Natural killer cell treated with Interleukin-12 subunit alpha and Interleukin-12 subunit beta and Interleukin-15 and Interleukin-18, amount 100 ng/mL, for 72 hours (primary cell): ENCODE measurements around the gene OLR1. TPM values are rescaled to one million over a fixed set of nuclear protein-coding genes. Genes with fewer than 3 reads are reported as not detected.
A peak's percentile ranks its signal among the peaks of the same experiment; 100 is the strongest.
"Not testable (repeated sequence)": the region's sequence is repeated elsewhere in the genome, so short reads cannot be mapped to it uniquely, and the experiment has no call there.

ENCODE experiments used
- ATAC-seq, 2 donors: fragments of 150-1000 bp; cut with Tn5 transposase in 1 of 2; sonication (Bioruptor Pico), chemical (Tn5 transposase) in 1 of 2; 2 replicates each; pipeline ENCODE4 v1.10.0; 2021
- DNase-seq: peaks from one replicate; pipeline ENCODE4 v3.0.0; 2022; ENCODE audit warnings: low spot score
- H3K27ac Mint-ChIP-seq, 2 donors: 1 replicate in 1 of 2; 2 replicates in 1 of 2; pipeline ENCODE4 v1.8.0; 2022; ENCODE audit warnings: mixed read lengths in 2 of 2, mild to moderate bottlenecking in 1 of 2, moderate library complexity in 1 of 2
- H3K27me3 Mint-ChIP-seq, 2 donors: 1 replicate in 1 of 2; 2 replicates in 1 of 2; pipeline ENCODE4 v1.8.0; 2022; ENCODE audit warnings: mixed read lengths in 2 of 2
- H3K36me3 Mint-ChIP-seq: one replicate; pipeline ENCODE4 v1.8.0; 2022; ENCODE audit warnings: mixed read lengths
- H3K4me1 Mint-ChIP-seq, 2 donors: 1 replicate in 1 of 2; 2 replicates in 1 of 2; pipeline ENCODE4 v1.8.0; 2022; ENCODE audit warnings: low read depth in 2 of 2, mixed read lengths in 2 of 2, mild to moderate bottlenecking in 1 of 2
- H3K4me3 Mint-ChIP-seq: one replicate; pipeline ENCODE4 v1.8.0; 2022; ENCODE audit warnings: mixed read lengths
- H3K9me3 Mint-ChIP-seq: 2 replicates; pipeline ENCODE4 v1.8.0; 2022; ENCODE audit warnings: mixed read lengths
- total RNA-seq, 2 donors: library from RNA; stranded (reverse); gene quantifications; one replicate each; pipeline ENCODE4 v1.2.3, GENCODE V29; 2022

Gene OLR1
- not detected for total RNA-seq

- Mint-ChIP-seq H3K36me3 (no peaks in the 10 kb centered on the region), H3K4me1 (no peaks in the 10 kb centered on the region), H3K27me3 (peaks cover 18 to 42% of the 10 kb centered on the region in 2 donors), H3K27ac (no peak within 1 kb of the TSS), H3K4me3 (no peak within 1 kb of the TSS), H3K9me3 (no peaks in the 10 kb centered on the region)
- no peak for DNase-seq
- no peak for ATAC-seq
Observed at GRCh38 chr12:10171973-10172728, at the start of gene OLR1. OLR1 (minus strand) TSS chr12:10172132; CDS start chr12:10172077, 55 bp downstream.

DNA sequence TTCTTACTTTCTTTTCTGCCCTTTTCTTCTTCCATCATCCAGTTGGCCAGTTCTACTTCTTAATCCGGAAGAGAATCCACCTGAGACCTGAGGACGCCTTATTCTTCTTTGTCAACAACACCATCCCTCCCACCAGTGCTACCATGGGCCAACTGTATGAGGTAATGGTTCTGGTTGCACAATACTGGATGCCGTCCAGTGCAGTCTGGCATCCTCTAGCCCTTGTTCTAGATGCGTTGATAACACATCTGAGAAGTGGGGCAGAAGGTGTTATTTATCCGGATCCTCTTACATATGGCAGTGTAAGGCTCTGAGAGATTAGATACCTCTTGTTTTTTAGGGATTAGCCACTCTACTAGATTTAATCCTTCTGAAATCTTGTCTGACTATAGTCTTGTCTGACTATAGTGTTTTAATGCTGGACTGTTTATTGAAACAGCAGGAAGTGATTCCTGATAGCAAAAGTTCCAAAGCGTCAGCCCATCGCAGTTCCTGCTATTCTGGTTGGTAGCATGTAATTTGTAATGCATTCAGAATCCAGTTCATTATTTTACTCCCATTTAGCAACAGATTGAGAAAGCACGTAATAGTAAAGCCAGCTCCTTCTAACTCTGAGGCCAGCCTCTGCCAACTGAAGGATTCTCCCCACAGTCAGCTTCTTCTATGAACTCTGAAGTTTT lies 48.6 kb upstream of the OLR1 start:
- ATAC-seq = peak; percentile 48 to 70
- Mint-ChIP-seq H3K27me3 (no peaks in the 10 kb centered on the region), H3K4me3 (no peak overlapping the region), H3K36me3 (peaks cover 44% of the 10 kb centered on the region), H3K4me1 (peaks cover 14 to 28% of the 10 kb centered on the region in 2 donors), H3K27ac (peak overlapping the region in 1 of 2 donors; percentile 17), H3K9me3 (no peaks in the 10 kb centered on the region)
- DNase-seq = no peak

DNA sequence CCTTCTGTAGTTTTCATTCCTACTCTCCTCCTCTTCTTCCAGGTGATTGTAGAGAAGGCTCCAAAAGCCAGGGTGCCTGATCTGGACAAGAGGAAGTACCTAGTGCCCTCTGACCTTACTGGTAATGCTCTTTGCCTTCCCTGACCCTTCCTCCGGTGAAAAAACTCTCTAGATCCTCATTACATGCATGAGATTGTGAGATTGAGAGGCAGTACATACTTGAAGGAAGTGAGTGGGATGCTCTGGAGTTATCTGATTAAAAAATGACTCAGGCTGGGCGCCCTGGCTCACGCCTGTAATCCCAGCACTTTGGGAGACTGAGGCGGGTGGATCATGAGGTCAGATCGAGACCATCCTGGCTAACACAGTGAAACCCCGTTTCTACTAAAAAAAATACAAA lies 46.1 kb upstream of the OLR1 start:
- peaks cover 33 to 35% of the 10 kb centered on the region in 2 donors for H3K4me1 Mint-ChIP-seq
- no peak for ATAC-seq
- H3K27me3 Mint-ChIP-seq = no peaks in the 10 kb centered on the region
- no peaks in the 10 kb centered on the region for H3K9me3 Mint-ChIP-seq
- peaks cover 31% of the 10 kb centered on the region for H3K36me3 Mint-ChIP-seq
- DNase-seq = no peak
- no peak overlapping the region for H3K4me3 Mint-ChIP-seq
- no peak overlapping the region for H3K27ac Mint-ChIP-seq

DNA sequence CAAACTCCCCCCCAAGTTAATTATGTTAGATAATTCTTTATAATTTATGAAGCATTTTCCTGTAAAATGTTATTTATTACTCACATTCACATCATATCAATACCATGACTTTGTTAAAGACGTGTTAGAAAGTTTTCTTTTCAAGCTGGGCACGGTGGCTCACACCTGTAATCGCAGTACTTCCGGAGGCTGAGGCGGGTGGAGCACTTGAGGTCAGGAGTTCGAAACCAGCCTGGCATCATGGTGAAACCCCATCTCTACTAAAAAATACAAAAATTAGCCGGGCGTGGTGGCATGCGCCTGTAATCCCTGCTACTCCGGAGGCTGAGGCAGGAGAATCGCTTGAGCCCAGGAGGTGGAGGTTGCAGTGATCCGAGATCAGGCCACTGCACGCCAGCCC lies 44.0 kb upstream of the OLR1 start:
- ATAC-seq, DNase-seq, H3K9me3 Mint-ChIP-seq, H3K27me3 Mint-ChIP-seq: not testable (repeated sequence)
- peaks cover 13% of the 10 kb centered on the region for H3K36me3 Mint-ChIP-seq
- H3K4me1 Mint-ChIP-seq = peaks cover 37 to 43% of the 10 kb centered on the region in 2 donors
- peak overlapping the region; percentile 95 for H3K4me3 Mint-ChIP-seq
- H3K27ac Mint-ChIP-seq = peak overlapping the region; percentile 93 to 95

DNA sequence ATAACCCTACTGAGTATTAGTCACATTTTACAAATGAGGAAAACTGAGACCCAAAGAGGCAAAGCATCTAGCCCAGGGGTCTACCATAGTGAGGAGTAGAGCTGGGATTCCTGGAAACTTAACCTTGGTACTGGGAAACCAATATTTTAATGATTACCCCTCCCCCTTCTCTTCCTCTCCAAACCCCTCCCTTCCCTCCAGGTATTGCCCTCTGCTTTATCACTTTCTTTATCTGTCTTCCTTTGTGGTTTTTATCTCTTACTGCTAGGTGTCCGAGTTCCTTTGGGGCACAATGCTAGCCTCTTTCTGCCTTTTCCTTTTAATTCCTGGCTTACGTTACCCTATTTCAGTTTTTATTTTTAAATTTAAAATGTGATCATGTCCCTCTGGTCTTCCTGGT lies 43.5 kb upstream of the OLR1 start:
- Mint-ChIP-seq H3K4me1 (peaks cover 32 to 38% of the 10 kb centered on the region in 2 donors), H3K27me3 (no peaks in the 10 kb centered on the region)
- DNase-seq = no peak

DNA sequence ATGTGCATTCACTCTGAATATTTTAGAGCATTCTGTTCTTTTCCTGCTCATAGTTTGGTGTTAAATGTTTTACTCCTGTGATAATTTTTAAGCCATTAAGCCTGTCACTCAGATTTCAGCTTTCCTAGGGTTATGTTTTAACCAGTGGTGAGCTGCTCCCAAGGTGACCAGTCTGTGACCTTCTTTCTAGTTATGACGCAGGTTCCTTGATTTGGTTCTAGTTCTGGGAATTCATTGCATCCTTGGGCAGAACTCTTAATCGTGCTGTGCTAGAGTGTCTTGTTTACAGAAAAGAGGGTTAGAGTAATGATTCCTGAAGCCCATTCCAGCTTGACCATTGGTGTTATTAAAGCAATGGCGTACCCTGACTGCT lies 42.9 kb upstream of the OLR1 start:
- peak overlapping the region; percentile 95 for H3K4me3 Mint-ChIP-seq
- no peaks in the 10 kb centered on the region for H3K27me3 Mint-ChIP-seq
- H3K9me3 Mint-ChIP-seq = no peaks in the 10 kb centered on the region
- no peak for DNase-seq
- H3K4me1 Mint-ChIP-seq = peaks cover 29 to 34% of the 10 kb centered on the region in 2 donors
- no peak for ATAC-seq
- peak overlapping the region; percentile 93 to 95 for H3K27ac Mint-ChIP-seq
- H3K36me3 Mint-ChIP-seq = peaks cover 2% of the 10 kb centered on the region

More for the DNA sequence above, 43.5 kb upstream of the OLR1 start:
- H3K27ac Mint-ChIP-seq = peak overlapping the region; percentile 93 to 95
- peaks cover 8% of the 10 kb centered on the region for H3K36me3 Mint-ChIP-seq
- peak overlapping the region; percentile 95 for H3K4me3 Mint-ChIP-seq
- ATAC-seq = no peak
- no peaks in the 10 kb centered on the region for H3K9me3 Mint-ChIP-seq

GRCh38 chr12:10214136-10214894 lies 42.4 kb upstream of the OLR1 start:
- Mint-ChIP-seq H3K27ac (peak overlapping the region; percentile 93 to 95), H3K4me1 (peaks cover 29 to 34% of the 10 kb centered on the region in 2 donors), H3K36me3 (no peaks in the 10 kb centered on the region), H3K9me3 (no peaks in the 10 kb centered on the region), H3K4me3 (peak overlapping the region; percentile 95), H3K27me3 (no peaks in the 10 kb centered on the region)
- DNase-seq (no peak), ATAC-seq (no peak)

DNA sequence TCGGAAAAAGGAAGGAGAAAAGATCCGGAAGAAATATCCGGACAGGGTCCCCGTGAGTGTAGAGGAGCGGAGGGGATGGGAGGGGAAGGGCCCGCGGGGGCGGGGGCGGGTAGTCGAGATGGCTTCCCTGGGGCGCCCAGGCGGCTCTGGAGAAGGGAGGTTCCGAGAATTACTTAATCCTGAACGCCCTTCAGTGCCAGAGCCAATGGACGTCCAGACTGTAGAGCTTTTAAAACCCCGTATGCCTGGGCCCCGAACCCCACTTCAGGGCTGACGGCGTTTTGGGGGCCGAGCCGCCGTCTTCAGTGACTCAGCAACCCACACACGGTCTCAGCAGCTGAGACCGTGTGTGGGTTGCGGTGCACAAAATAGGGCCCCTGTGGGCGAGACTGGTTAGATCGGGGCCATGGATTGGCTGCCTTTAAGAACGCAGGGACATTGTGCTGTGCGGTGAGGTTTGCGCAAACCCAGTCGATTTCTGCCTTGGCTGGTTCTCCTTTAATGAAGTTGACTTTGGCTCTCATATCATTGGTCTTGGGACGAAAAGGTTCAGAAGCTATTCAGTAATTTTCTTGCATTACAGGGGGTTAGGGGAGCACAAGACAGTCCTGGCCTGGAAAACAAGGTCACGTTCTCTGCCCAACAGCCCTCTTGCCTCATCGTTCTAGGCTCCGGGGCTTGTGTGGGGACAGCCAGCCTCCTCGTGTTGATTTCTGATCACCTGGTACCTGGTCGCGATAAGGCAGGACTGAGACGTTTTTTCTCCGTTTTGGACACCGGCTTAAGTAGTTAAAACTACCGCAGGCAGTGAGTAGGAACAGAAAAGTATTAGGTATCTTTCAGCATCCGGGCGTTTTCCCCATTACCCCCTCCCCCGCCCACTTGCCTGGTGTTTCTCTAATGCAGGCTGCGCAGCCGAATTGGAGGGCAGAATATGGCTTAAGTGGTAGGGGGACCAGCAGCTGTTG lies 41.5 kb upstream of the OLR1 start:
- ATAC-seq (peak; percentile 91 to 93), DNase-seq (peak; percentile 92)
- Mint-ChIP-seq H3K9me3 (no peaks in the 10 kb centered on the region), H3K4me1 (peaks cover 29 to 34% of the 10 kb centered on the region in 2 donors), H3K27me3 (no peaks in the 10 kb centered on the region), H3K4me3 (peak overlapping the region; percentile 95), H3K27ac (peak overlapping the region; percentile 93 to 95), H3K36me3 (no peaks in the 10 kb centered on the region)

GRCh38 chr12:10212739-10213131 lies 40.8 kb upstream of the OLR1 start, which contains the start of gene GABARAPL1:
GABARAPL1 (plus strand) TSS chr12:10212877; CDS start chr12:10213130, 253 bp downstream.
- H3K4me3 Mint-ChIP-seq = peak within 1 kb of the TSS; percentile 95
- no peaks in the 10 kb centered on the region for H3K9me3 Mint-ChIP-seq
- ATAC-seq (peak; percentile 82 to 87), DNase-seq (peak; percentile 87)
- H3K27me3 Mint-ChIP-seq = no peaks in the 10 kb centered on the region
- H3K36me3 Mint-ChIP-seq = no peaks in the 10 kb centered on the region
- peaks cover 29 to 34% of the 10 kb centered on the region in 2 donors for H3K4me1 Mint-ChIP-seq
- H3K27ac Mint-ChIP-seq = peak within 1 kb of the TSS; percentile 93 to 95

- Mint-ChIP-seq H3K9me3 (no peaks in the 10 kb centered on the region), H3K4me3 (peak overlapping the region; percentile 95), H3K4me1 (peaks cover 29 to 34% of the 10 kb centered on the region in 2 donors), H3K27ac (peak overlapping the region; percentile 93 to 95), H3K36me3 (no peaks in the 10 kb centered on the region), H3K27me3 (no peaks in the 10 kb centered on the region)
- peak; percentile 88 for DNase-seq
- ATAC-seq = peak; percentile 77 to 84
Observed at GRCh38 chr12:10211940-10212738, 40.2 kb upstream of the OLR1 start.

DNA sequence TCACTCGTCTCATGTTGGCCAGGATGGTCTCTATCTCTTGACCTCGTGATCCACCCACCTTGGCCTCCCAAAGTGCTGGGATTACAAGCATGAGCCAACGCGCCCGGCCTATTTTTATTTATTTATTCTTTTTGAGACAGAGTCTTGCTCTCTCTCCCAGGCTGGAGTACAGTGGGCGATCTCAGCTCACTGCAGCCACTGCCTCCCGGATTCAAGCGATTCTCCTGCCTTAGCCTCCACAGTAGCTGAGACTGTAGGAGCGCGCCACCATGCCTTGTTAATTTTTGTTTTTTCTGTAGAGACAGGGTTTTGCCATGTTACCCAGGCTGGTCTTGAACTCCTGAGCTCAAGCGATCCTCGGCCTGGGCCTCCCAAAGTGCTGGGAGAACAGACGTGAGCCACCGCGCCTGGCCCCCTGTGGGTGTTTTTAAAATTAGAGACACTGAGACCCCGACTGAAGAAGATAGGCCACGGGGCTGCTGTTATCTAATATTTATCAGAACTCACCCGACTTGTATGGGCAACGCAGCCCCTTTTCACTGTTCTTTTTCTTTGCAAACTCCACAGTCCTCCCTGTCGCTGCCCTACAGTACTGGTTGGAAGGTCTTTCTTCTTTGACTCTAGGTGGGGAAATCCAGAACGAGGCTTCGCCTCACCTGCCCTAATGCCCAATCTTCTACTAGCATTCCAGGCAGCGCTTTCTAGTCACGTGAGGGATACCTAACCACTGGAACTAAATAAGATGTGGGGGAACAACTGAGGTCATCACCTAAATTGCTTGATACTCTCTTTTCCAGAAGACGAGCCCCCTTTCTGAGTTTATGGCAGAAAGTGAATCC lies 39.4 kb upstream of the OLR1 start:
- ATAC-seq (no peak), DNase-seq (no peak)
- Mint-ChIP-seq H3K27me3 (no peaks in the 10 kb centered on the region), H3K4me3 (peak overlapping the region; percentile 95), H3K9me3 (no peaks in the 10 kb centered on the region), H3K36me3 (no peaks in the 10 kb centered on the region), H3K27ac (peak overlapping the region; percentile 93 to 95), H3K4me1 (peaks cover 29 to 34% of the 10 kb centered on the region in 2 donors)
